GM12892 (cell line): ENCODE results near the gene CCDC136.

ENCODE experiments used
- POLR2A ChIP-seq: IDR thresholded peaks from 2 replicates; pipeline ENCODE4 v1.6.1; 2011; ENCODE audit warnings: low read depth, low read length, control low read depth
- POLR2AphosphoS5 ChIP-seq: IDR thresholded peaks from 2 replicates; pipeline ENCODE4 v1.6.1; 2011; ENCODE audit warnings: low read depth, low read length, control low read depth
- TAF1 ChIP-seq: IDR thresholded peaks from 2 replicates; pipeline ENCODE4 v1.6.1; 2011; ENCODE audit warnings: low read depth, mild to moderate bottlenecking, control low read depth, low read length, borderline replicate concordance

DNA sequence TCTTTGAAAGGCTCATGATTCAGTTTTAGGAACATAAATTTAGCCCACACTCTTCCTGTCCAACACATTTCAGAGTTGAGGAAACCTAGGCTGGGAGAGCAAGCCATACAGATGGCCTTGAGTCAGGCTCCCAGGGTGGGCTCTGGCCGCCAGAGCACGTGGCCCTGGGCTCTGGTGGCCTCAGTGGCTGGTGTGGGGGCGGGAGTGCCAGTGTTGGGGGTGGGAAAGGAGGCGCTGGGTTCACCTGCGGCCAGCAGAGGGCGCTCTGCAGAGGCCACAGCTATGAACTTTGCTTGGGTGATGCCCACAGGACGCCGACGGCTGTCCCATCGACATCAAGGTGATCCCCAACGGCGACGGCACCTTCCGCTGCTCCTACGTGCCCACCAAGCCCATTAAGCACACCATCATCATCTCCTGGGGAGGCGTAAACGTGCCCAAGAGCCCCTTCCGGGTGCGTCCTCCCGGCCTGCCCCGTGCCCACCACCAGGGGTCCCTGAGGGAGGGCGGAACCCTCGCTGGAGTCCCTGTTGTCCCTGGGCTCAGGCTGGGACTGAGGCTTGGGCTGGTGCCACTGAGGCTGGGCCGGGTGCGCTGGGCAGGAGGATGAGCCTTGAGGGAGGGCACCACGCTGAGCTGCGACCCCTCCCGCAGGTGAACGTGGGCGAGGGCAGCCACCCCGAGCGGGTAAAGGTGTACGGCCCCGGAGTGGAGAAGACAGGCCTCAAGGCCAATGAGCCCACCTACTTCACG, 50.3 kb downstream of the CCDC136 start:
- no peak for TF ChIP-seq POLR2AphosphoS5
- no peak for TF ChIP-seq POLR2A
- no peak for TF ChIP-seq TAF1
